PFSK-1 (cell line): ENCODE data around the gene IRF5.

Source experiments
- FOXP2 ChIP-seq: optimal IDR thresholded peaks from 2 replicates; pipeline ENCODE3; 2011; ENCODE audit warnings: borderline replicate concordance, control low read depth, inconsistent platforms; ENCODE audit not compliant: insufficient read depth; ENCODE audit errors: extremely low read length, extremely low read depth
- POLR2AphosphoS5 ChIP-seq: IDR thresholded peaks from 2 replicates; pipeline ENCODE4 v1.6.1; 2012; ENCODE audit warnings: low read depth, mild to moderate bottlenecking, control low read depth, low read length, moderate library complexity
- SIN3A ChIP-seq: IDR thresholded peaks from 2 replicates; pipeline ENCODE4 v1.6.1; 2012; ENCODE audit warnings: mild to moderate bottlenecking, low read length, moderate library complexity, borderline replicate concordance; ENCODE audit not compliant: insufficient read depth
- TAF1 ChIP-seq: IDR thresholded peaks from 2 replicates; pipeline ENCODE4 v1.6.1; 2012; ENCODE audit warnings: low read length, control low read depth, borderline replicate concordance; ENCODE audit not compliant: insufficient read depth
- TF ChIP-seq, protein P1 (sequence below), 2 experiments: IDR thresholded peaks; 2 replicates each; pipeline versions ENCODE4 v1.6.1 to v1.8.0; 2011 to 2012; ENCODE audit warnings: low read depth in 2 of 2, low read length in 2 of 2, control low read depth in 1 of 2, inconsistent platforms in 1 of 2, mild to moderate bottlenecking in 1 of 2, moderate library complexity in 1 of 2; ENCODE audit not compliant: insufficient read depth in 1 of 2

The IRF5 gene

DNA sequence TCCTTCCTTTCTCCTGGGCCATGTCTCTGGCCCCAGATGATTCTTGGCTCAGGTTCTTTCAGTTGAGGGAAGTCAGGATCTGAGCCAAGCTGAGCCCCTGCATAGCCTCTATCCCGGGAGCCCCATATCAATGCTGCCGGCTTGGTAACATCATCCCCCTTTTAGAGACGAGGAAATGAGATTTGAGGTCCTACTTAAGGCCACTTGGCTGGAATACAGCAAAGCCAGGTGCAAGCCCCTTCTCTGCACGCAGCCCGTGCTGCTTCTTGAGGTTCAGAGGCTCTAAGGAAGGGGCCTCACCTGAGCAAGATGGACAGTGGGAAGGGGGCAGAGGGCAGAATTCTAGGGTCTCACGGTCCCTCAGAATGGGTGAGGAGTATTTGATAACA lies 2.4 kb upstream of the IRF5 start:
- TF ChIP-seq, protein P1, sequence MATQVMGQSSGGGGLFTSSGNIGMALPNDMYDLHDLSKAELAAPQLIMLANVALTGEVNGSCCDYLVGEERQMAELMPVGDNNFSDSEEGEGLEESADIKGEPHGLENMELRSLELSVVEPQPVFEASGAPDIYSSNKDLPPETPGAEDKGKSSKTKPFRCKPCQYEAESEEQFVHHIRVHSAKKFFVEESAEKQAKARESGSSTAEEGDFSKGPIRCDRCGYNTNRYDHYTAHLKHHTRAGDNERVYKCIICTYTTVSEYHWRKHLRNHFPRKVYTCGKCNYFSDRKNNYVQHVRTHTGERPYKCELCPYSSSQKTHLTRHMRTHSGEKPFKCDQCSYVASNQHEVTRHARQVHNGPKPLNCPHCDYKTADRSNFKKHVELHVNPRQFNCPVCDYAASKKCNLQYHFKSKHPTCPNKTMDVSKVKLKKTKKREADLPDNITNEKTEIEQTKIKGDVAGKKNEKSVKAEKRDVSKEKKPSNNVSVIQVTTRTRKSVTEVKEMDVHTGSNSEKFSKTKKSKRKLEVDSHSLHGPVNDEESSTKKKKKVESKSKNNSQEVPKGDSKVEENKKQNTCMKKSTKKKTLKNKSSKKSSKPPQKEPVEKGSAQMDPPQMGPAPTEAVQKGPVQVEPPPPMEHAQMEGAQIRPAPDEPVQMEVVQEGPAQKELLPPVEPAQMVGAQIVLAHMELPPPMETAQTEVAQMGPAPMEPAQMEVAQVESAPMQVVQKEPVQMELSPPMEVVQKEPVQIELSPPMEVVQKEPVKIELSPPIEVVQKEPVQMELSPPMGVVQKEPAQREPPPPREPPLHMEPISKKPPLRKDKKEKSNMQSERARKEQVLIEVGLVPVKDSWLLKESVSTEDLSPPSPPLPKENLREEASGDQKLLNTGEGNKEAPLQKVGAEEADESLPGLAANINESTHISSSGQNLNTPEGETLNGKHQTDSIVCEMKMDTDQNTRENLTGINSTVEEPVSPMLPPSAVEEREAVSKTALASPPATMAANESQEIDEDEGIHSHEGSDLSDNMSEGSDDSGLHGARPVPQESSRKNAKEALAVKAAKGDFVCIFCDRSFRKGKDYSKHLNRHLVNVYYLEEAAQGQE (IDR thresholded peaks at IDR 0.05; ENCODE audit: insufficient read depth in 1 of 2, low read depth in 2 of 2, low read length in 2 of 2): no peak
- no peak for TF ChIP-seq SIN3A
- TF ChIP-seq TAF1: no peak
- TF ChIP-seq POLR2AphosphoS5: no peak
- no peak for TF ChIP-seq FOXP2

DNA sequence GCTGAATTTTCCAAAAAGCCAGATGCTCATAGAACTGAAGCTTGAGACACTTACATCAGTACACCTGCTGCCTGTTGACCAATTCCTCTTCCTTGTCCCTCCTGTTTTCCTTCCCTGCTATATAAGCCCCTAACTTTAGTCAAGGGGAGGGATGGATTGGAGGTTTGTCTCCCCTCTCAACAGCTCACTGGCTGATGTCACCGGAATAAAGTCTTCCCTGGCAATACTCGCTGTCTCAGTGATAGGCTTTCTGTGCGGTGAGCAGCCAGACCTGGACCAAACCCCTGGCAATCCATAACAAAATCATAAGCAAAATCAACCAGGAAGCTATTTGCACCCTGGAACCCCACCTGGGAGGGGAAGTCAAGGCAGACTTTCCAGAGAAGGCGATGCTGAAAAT lies 929 bp upstream of the IRF5 start:
- TF ChIP-seq POLR2AphosphoS5 (no peak), SIN3A (no peak), TAF1 (no peak), FOXP2 (no peak)
- TF ChIP-seq, protein P1 (IDR thresholded peaks at IDR 0.05; ENCODE audit: insufficient read depth in 1 of 2, low read depth in 2 of 2, low read length in 2 of 2): no peak

DNA sequence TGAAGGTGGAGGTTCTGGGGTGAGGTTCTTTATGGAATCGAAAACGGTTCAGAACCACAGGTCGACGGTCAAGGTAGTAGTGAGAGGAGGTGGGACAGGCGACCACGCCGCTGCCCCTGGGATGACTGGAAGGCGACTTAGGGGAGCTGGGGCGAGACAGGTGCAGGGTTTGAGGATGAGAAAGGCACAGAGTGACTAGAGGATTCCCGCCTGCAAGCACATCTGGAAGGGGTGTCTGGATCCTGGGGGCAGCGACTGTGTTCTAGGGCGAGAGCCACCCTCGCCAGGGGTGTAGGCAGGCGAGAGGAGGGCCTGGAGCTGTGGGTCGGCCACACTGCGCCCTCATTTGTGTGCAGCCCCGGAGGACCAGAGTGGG lies 468 bp upstream of the IRF5 start:
- TF ChIP-seq TAF1 (no peak), POLR2AphosphoS5 (no peak), FOXP2 (no peak), SIN3A (no peak)
- TF ChIP-seq, protein P1 (IDR thresholded peaks at IDR 0.05; ENCODE audit: insufficient read depth in 1 of 2, low read depth in 2 of 2, low read length in 2 of 2): no peak

GRCh38 chr7:128938544-128939074 lies 882 bp downstream of the IRF5 start:
- TF ChIP-seq TAF1 (no peak), FOXP2 (no peak), SIN3A (no peak)
- TF ChIP-seq, protein P1 (IDR thresholded peaks at IDR 0.05; ENCODE audit: insufficient read depth in 1 of 2, low read depth in 2 of 2, low read length in 2 of 2): no peak
